RWPE2 (cell line): ENCODE data around the gene NIT2.
A peak's percentile ranks its signal among the peaks of the same experiment; 100 is the strongest.

Experiments used
- ATAC-seq: fragments of 200-7000 bp; cut with Tn5 transposase; 3 replicates; pipeline ENCODE4 v1.9.1; 2021; ENCODE audit warnings: low read depth
- DNase-seq: peaks from one replicate; pipeline ENCODE4 v3.0.0-alpha.2; 2020; ENCODE audit warnings: low spot score
- H3K27ac ChIP-seq: fragments of 450-650 bp; 2 replicates; pipeline ENCODE4 v1.5.1; 2017; ENCODE audit warnings: mild to moderate bottlenecking; ENCODE audit not compliant: poor library complexity, severe bottlenecking
- H3K27me3 ChIP-seq: fragments of 250-450 bp; sonication (Bioruptor Pico); 2 replicates; pipeline ENCODE4 v1.5.1; 2021; ENCODE audit warnings: mild to moderate bottlenecking, moderate library complexity; ENCODE audit not compliant: insufficient read depth, poor library complexity, severe bottlenecking
- H3K36me3 ChIP-seq: fragments of 250-450 bp; sonication (Bioruptor Pico); 2 replicates; pipeline ENCODE4 v1.5.1; 2020; ENCODE audit warnings: low read depth, mild to moderate bottlenecking, moderate library complexity
- H3K4me1 ChIP-seq: fragments of 250-450 bp; sonication (Bioruptor Pico); 2 replicates; pipeline ENCODE4 v1.5.1; 2021; ENCODE audit warnings: mild to moderate bottlenecking, moderate library complexity; ENCODE audit not compliant: insufficient read depth, poor library complexity, severe bottlenecking
- H3K4me3 ChIP-seq: fragments of 250-450 bp; sonication (Bioruptor Pico); 2 replicates; pipeline ENCODE4 v1.5.1; 2021; ENCODE audit warnings: mild to moderate bottlenecking, moderate library complexity; ENCODE audit not compliant: severe bottlenecking
- H3K9me3 ChIP-seq: fragments of 250-450 bp; sonication (Bioruptor Pico); 2 replicates; pipeline ENCODE4 v1.5.1; 2021; ENCODE audit warnings: mild to moderate bottlenecking, moderate library complexity; ENCODE audit not compliant: severe bottlenecking
- TF ChIP-seq, protein P1 (sequence below): fragments of 450-650 bp; IDR thresholded peaks from one replicate; pipeline ENCODE4 v1.5.1; 2017; ENCODE audit warnings: mild to moderate bottlenecking, moderate library complexity; ENCODE audit not compliant: poor library complexity, severe bottlenecking

NIT2 gene

DNA sequence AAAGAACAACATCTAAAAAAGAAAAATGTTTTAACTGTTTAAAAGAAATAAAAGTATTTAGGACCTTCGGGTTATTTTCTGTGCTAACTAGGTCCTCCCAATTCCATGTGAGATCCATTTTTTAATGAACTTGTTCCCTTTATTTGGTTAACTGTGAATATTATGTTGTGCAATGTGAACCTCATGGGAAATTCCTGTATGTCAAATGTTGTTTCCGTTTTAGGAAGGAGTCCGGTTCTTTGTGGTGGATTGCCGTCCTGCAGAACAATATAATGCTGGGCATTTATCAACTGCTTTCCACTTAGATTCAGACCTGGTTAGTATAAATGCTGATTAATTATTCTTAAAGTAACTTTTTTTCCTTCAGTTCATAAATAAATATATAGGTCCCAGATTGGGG is 35.5 kb upstream of the NIT2 start:
- no peaks in the 10 kb centered on the region for H3K27me3 ChIP-seq
- no peak overlapping the region for H3K4me3 ChIP-seq
- ATAC-seq (no peak), DNase-seq (no peak)
- no peaks in the 10 kb centered on the region for H3K4me1 ChIP-seq
- H3K27ac ChIP-seq, result no peak overlapping the region
- peaks cover 80% of the 10 kb centered on the region for H3K36me3 ChIP-seq
- no peaks in the 10 kb centered on the region for H3K9me3 ChIP-seq
- TF ChIP-seq, protein P1, sequence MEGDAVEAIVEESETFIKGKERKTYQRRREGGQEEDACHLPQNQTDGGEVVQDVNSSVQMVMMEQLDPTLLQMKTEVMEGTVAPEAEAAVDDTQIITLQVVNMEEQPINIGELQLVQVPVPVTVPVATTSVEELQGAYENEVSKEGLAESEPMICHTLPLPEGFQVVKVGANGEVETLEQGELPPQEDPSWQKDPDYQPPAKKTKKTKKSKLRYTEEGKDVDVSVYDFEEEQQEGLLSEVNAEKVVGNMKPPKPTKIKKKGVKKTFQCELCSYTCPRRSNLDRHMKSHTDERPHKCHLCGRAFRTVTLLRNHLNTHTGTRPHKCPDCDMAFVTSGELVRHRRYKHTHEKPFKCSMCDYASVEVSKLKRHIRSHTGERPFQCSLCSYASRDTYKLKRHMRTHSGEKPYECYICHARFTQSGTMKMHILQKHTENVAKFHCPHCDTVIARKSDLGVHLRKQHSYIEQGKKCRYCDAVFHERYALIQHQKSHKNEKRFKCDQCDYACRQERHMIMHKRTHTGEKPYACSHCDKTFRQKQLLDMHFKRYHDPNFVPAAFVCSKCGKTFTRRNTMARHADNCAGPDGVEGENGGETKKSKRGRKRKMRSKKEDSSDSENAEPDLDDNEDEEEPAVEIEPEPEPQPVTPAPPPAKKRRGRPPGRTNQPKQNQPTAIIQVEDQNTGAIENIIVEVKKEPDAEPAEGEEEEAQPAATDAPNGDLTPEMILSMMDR, result no peak

DNA sequence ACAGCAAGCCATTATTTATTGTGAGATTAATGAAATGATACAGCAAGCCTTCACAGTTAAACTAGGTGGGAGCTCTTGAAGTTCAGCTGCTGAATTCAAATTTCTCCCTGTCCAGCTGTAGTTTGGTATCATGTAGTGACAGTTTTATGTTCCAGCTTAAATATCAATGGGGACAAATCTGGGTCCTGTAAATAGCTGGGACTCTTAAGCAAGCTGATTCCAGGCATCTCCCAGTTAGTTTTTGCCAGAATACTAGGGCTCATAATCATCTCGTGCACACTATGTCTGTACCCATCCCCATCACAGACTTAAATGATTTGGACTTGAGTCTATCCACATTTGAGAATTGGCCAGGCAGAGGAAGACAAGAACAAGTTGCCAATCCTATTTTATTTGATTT is 27.9 kb upstream of the NIT2 start:
- Histone ChIP-seq H3K4me3 (no peak overlapping the region), H3K9me3 (no peaks in the 10 kb centered on the region), H3K36me3 (peaks cover 75% of the 10 kb centered on the region), H3K27me3 (no peaks in the 10 kb centered on the region), H3K4me1 (peaks cover 3% of the 10 kb centered on the region), H3K27ac (no peak overlapping the region)
- TF ChIP-seq, protein P1, result no peak
- DNase-seq (no peak), ATAC-seq (no peak)

DNA sequence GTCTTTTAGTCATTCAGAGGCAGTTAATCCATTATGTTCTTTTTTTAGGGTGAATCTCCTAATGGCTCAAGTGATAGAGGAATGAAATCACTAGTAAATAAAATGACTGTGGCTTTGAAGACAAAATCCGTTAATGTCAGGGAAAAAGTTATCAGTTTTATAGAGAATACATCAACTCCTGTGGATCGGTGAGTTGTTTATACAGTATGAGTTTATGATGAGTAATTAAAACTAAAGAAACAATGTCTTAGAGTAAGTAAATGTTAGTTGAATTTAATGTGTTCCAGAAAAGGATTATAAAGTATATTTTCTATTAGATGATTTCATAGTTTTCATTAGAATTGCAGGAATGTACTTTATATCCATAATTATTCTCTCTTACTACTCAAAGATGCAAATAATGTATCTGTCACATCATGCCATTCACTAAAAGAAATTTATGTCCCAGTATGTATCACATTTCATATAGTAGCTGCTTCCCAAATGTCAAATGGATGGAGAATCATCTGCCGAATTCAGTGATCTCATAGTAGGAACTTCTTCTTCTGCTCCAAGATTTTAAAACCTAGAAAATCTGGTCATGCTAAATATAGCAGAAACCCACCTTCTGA is 24.1 kb upstream of the NIT2 start:
- peaks cover 62% of the 10 kb centered on the region for H3K36me3 ChIP-seq
- no peak overlapping the region for H3K27ac ChIP-seq
- no peaks in the 10 kb centered on the region for H3K27me3 ChIP-seq
- ATAC-seq (no peak), DNase-seq (no peak)
- TF ChIP-seq, protein P1, result no peak
- H3K9me3 ChIP-seq, result no peaks in the 10 kb centered on the region
- peaks cover 3% of the 10 kb centered on the region for H3K4me1 ChIP-seq
- no peak overlapping the region for H3K4me3 ChIP-seq

DNA sequence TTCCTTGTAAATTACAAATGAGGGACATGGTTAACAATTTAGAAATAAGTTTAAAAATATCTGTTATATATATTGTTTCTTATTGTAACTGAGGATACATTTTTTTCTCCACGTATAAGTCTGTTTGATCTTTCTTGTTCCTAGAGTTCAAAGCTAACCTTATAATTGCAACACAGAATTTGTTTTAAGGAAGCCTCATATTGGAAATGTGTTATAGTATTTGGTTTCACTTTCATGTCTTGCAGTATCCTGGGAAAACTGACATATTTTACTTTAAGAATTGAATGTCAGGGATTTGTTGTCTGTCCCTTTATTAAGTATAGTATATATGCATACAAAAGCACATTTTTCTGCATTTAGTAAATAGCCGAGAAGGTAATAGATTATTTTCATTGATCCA is 23.5 kb upstream of the NIT2 start:
- ATAC-seq (no peak), DNase-seq (no peak)
- peaks cover 3% of the 10 kb centered on the region for H3K4me1 ChIP-seq
- peaks cover 63% of the 10 kb centered on the region for H3K36me3 ChIP-seq
- no peaks in the 10 kb centered on the region for H3K27me3 ChIP-seq
- no peak overlapping the region for H3K27ac ChIP-seq
- TF ChIP-seq, protein P1, result no peak
- H3K9me3 ChIP-seq, result no peaks in the 10 kb centered on the region
- no peak overlapping the region for H3K4me3 ChIP-seq

DNA sequence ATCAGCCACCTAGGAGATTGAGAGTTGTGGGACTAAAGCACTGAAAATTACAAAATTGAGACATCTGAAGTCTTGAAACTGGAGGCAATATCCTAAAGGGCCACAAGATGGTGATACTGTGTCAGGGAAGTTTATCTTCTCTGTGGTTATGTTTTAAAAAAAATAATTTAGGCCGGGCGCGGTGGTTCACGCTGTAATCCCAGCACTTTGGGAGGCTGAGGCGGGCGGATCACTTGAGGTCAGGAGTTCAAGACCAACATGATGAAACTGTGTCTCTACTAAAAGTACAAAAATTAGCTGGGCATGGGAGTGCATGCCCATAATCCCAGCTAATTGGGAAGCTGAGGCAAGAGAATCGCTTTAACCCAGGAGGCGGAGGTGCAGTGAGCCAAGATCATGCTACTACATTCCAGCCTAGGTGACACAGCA is 17.9 kb upstream of the NIT2 start:
- no peaks in the 10 kb centered on the region for H3K9me3 ChIP-seq
- no peak for DNase-seq

More for the DNA sequence above, 17.9 kb upstream of the NIT2 start:
- Histone ChIP-seq H3K36me3 (peaks cover 75% of the 10 kb centered on the region), H3K4me3 (no peak overlapping the region), H3K27me3 (no peaks in the 10 kb centered on the region), H3K4me1 (no peaks in the 10 kb centered on the region), H3K27ac (no peak overlapping the region)
- TF ChIP-seq, protein P1, result peak; percentile 80
- peak; percentile 68 for ATAC-seq
